HepG2 (cell line): ENCODE results near the gene ZNF17. TPM values are rescaled to one million over a fixed set of nuclear protein-coding genes. Genes with fewer than 3 reads are reported as not detected.

Experiments
- CREB1 ChIP-seq, 2 experiments: fragments of 450-650 bp in 1 of 2; IDR thresholded peaks; 2 replicates each; pipeline ENCODE4 v1.6.1; 2016 to 2017; ENCODE audit warnings: control low read depth in 1 of 2, mild to moderate bottlenecking in 1 of 2, missing compliant biosample characterization in 1 of 2, missing genetic modification characterization in 1 of 2
- HDAC2 ChIP-seq: sonication (generic); formaldehyde crosslinking; IDR thresholded peaks from 2 replicates; pipeline ENCODE4 v1.4.0; 2020; ENCODE audit warnings: missing genetic modification reagents
- KDM4B ChIP-seq: sonication (generic); formaldehyde crosslinking; IDR thresholded peaks from 2 replicates; pipeline ENCODE4 v1.4.0; 2020; ENCODE audit warnings: missing genetic modification reagents
- NFIB ChIP-seq: sonication (generic); formaldehyde crosslinking; IDR thresholded peaks from 2 replicates; pipeline ENCODE4 v1.9.0; 2021; ENCODE audit warnings: missing genetic modification reagents, mild to moderate bottlenecking, borderline replicate concordance
- RFXAP ChIP-seq: sonication (generic); formaldehyde crosslinking; IDR thresholded peaks from 2 replicates; pipeline ENCODE4 v1.4.0; 2020; ENCODE audit warnings: missing genetic modification reagents, borderline replicate concordance
- THAP8 ChIP-seq: sonication (generic); formaldehyde crosslinking; IDR thresholded peaks from 2 replicates; pipeline ENCODE4 v1.5.1; 2020; ENCODE audit warnings: missing genetic modification reagents, mild to moderate bottlenecking, borderline replicate concordance
- ZBTB4 ChIP-seq: sonication (generic); formaldehyde crosslinking; IDR thresholded peaks from 2 replicates; pipeline ENCODE4 v1.4.0; 2020; ENCODE audit warnings: missing genetic modification reagents, mild to moderate bottlenecking, borderline replicate concordance
- ZFX ChIP-seq: sonication (generic); formaldehyde crosslinking; IDR thresholded peaks from 2 replicates; pipeline ENCODE4 v1.4.0; 2020; ENCODE audit warnings: mild to moderate bottlenecking, low read depth, missing genetic modification reagents, moderate library complexity
- ZNF3 ChIP-seq: IDR thresholded peaks from 2 replicates; pipeline ENCODE4 v1.7.0; 2017; ENCODE audit warnings: inconsistent platforms
- ZNF576 ChIP-seq: sonication (generic); formaldehyde crosslinking; IDR thresholded peaks from 2 replicates; pipeline ENCODE4 v1.4.0; 2020; ENCODE audit warnings: mild to moderate bottlenecking, missing genetic modification reagents
- polyA plus RNA-seq, 8 experiments: library from polyadenylated mRNA; depleted of rRNA in 3 of 8; stranded (reverse) in 7 of 8; unstranded in 1 of 8; fragments of >200 nt; fragmentation: Illumina TruSeq in 4 of 8; extraction: Trizol in 4 of 8; gene quantifications; 2 replicates each; pipeline versions ENCODE4 v1.2.1 to v1.2.3, GENCODE V29; 2011 to 2016; ENCODE audit warnings: low read depth in 4 of 8, missing spikeins in 1 of 8, mixed read lengths in 1 of 8; ENCODE audit not compliant: insufficient read depth in 1 of 8
- total RNA-seq, 5 experiments: library from RNA; depleted of rRNA; stranded (reverse); fragments of >200 nt; fragmentation: Illumina TruSeq; extraction: Trizol; gene quantifications; 2 replicates each; pipeline ENCODE4 v1.2.3, GENCODE V29; 2016; ENCODE audit warnings: low read depth in 1 of 5

Gene ZNF17
- total and polyA plus RNA-seq, 2 of the 13 experiments (the other 11 are each of a cell fraction or from before 2014, with no cell fraction given), result 3.7 to 10.1 TPM

- TF ChIP-seq RFXAP (peak; percentile 25; the same call in 1 of the 2 replicates), NFIB (no peak), ZNF3 (no peak), HDAC2 (CRISPR knock-in tag) (peak; percentile 71; the same call in 1 of the 2 replicates), CREB1 (IDR thresholded peaks at IDR 0.05) (peak; percentile 100), CREB1 (CRISPR knock-in tag; IDR thresholded peaks at IDR 0.05) (peak; percentile 98), ZNF576 (CRISPR knock-in tag) (no peak), ZBTB4 (CRISPR knock-in tag) (no peak), THAP8 (no peak), KDM4B (CRISPR knock-in tag) (no peak), ZFX (CRISPR knock-in tag) (peak; percentile 45)
- TF ChIP-seq, all 625 proteins: peak for 199
These were observed 47.8 kb upstream of the ZNF17 start, which contains the start of the genes TRAPPC2B and ZNF547 (continued) for GRCh38 chr19:57362997-57363687.
